GM19452 (cell line): Measurements from ENCODE around the gene RNF146.
A peak's percentile ranks its signal among the peaks of the same experiment; 100 is the strongest.
"Not testable (repeated sequence)": the region's sequence is repeated elsewhere in the genome, so short reads cannot be mapped to it uniquely, and the experiment has no call there.

Experiments used
- ATAC-seq: cut with Tn5 transposase; IDR thresholded peaks from one replicate; pipeline ENCODE4 v1.9.1; 2021; ENCODE audit not compliant: unreplicated experiment

Gene RNF146

GRCh38 chr6:127282184-127282583 is 15.5 kb downstream of the RNF146 start:
- ATAC-seq = no peak

GRCh38 chr6:127288705-127289104 is 22.0 kb downstream of the RNF146 start:
- ATAC-seq = no peak

GRCh38 chr6:127289934-127290333 is 23.3 kb downstream of the RNF146 start:
- ATAC-seq = no peak

GRCh38 chr6:127290391-127291265 is 24.0 kb downstream of the RNF146 start:
- no peak for ATAC-seq

- peak; percentile 79 for ATAC-seq
These were observed 24.8 kb downstream of the RNF146 start for GRCh38 chr6:127291495-127291894.

- ATAC-seq = no peak
These were observed 30.9 kb downstream of the RNF146 start for GRCh38 chr6:127297502-127298070.

GRCh38 chr6:127298475-127298874 is 31.8 kb downstream of the RNF146 start:
- ATAC-seq = no peak

GRCh38 chr6:127299522-127300240 is 33.0 kb downstream of the RNF146 start:
- ATAC-seq = no peak

- no peak for ATAC-seq
These were observed 33.7 kb downstream of the RNF146 start for GRCh38 chr6:127300411-127300810.

GRCh38 chr6:127301199-127301700 is 34.6 kb downstream of the RNF146 start:
- no peak for ATAC-seq

GRCh38 chr6:127302728-127303660 is 36.3 kb downstream of the RNF146 start:
- no peak for ATAC-seq

GRCh38 chr6:127303917-127304316 is 37.3 kb downstream of the RNF146 start:
- ATAC-seq = no peak

- no peak for ATAC-seq
These were observed 39.1 kb downstream of the RNF146 start for GRCh38 chr6:127305741-127306140.

- no peak for ATAC-seq
These were observed 50.9 kb downstream of the RNF146 start for GRCh38 chr6:127317388-127318128.

- no peak for ATAC-seq
These were observed 53.0 kb downstream of the RNF146 start for GRCh38 chr6:127319686-127320085.

GRCh38 chr6:127328043-127328609 is 61.5 kb downstream of the RNF146 start:
- ATAC-seq = no peak

GRCh38 chr6:127331256-127331655 is 64.6 kb downstream of the RNF146 start:
- not testable (repeated sequence) for ATAC-seq

GRCh38 chr6:127332383-127332961 is 65.8 kb downstream of the RNF146 start:
- ATAC-seq = no peak
